ENCODE data around the gene DENND5A.
"Not testable (repeated sequence)": the region's sequence is repeated elsewhere in the genome, so short reads cannot be mapped to it uniquely, and the experiment has no call there.

Gene DENND5A

DNA sequence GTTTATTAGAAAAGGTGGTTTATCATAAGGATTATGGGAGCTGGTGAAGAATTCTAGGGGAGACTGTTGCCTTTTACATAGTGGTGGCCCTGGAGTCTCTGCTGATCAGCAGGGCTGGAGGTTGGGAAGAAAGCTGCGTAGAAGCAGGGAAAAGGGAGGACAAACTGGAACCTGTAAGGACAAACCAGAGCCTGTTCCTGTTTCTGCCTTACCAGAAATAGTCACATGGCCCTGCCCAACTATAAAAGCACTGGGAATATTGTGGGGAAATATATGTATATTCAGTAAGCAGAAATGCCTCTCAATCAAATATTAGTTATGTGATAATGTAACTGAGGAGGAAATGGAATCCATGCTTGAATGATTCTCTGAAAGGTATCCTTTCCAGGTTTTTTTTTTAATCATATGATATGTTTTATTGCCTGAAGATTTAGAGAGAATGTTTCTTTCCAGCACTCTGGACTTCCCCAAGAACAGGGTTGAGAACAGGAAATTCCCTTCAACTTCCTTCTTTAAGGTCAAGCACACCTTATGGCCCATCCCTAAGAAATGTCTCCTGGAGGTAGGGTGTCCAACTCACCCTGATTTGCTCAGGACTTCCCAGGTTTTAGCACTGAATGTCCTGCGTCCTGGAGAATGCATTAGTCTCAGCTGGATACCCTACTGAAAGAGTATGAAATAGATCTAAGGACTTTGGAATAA, 139.8 kb downstream of the DENND5A start:
- Mint-ChIP-seq H3K4me3 (no peak overlapping the region), H3K27me3 (peaks cover 4 to 21% of the 10 kb centered on the region in 2 donors), H3K27ac (no peak overlapping the region)

DNA sequence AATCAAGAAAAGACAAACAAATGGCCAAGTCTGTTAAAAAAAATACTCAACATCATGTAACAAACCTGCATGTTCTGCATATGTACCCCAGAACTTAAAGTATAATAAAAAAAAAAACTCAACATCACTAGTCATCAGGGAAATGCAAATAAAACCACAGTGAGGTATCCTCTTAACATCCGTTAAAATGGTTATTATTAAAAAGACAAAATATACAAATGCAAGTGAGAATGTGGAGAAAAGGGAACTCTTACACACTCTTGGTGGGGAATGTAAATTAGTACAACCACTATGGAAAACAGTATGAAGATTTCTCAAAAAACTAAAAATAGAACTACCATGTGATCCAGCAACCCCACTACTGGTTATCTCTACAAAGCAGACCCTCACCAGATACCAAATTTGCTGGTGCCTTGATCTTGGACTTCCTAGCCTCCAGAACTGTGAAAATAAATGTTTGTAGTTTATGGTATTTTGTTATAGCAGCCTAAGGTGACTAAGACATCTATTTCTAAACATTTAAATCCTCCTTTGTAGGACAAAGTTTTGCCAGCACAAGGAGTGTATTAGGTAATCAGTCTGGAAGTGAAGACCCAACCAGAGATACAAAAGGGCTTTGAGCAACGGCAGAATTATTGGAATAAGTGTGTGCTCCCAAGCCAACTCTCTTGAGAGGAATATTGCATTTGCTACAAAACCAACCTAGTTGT, 141.4 kb downstream of the DENND5A start:
- ATAC-seq (replicated peaks) (no peak), DNase-seq (no peak)
- Mint-ChIP-seq H3K36me3 (ENCODE audit: insufficient read depth) (no peaks in the 10 kb centered on the region), H3K4me3 (no peak overlapping the region), H3K27me3 (peaks cover 4 to 32% of the 10 kb centered on the region in 2 donors), H3K27ac (no peak overlapping the region), H3K4me1 (ENCODE audit: low read depth in 2 of 2) (no peaks in the 10 kb centered on the region), H3K9me3 (no peaks in the 10 kb centered on the region)

More for the DNA sequence above, 139.8 kb downstream of the DENND5A start:
- H3K9me3 Mint-ChIP-seq, result no peaks in the 10 kb centered on the region
- no peak for ATAC-seq (replicated peaks)
- no peak for DNase-seq
- H3K4me1 Mint-ChIP-seq (ENCODE audit: low read depth in 2 of 2), result no peaks in the 10 kb centered on the region
- H3K36me3 Mint-ChIP-seq (ENCODE audit: insufficient read depth), result no peaks in the 10 kb centered on the region

DNA sequence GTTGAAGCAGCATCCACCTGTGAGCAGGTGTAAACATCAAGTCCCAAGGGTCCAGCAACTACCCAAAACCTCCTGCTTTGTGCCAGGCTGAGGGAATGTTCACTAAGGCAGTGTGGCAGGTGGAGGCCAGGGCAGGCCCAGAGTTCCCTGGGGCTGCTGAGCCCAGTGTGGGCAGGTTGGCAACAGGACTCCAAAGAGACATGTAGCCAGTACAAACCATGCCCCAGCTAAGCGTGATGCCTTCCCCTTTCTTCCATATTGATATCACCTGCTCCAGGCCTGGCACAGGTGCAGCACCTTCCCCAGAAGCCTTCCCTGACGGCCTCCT, 143.7 kb downstream of the DENND5A start:
- H3K4me1 Mint-ChIP-seq (ENCODE audit: low read depth in 2 of 2), result no peaks in the 10 kb centered on the region
- DNase-seq (no peak), ATAC-seq (replicated peaks) (no peak)
- peak overlapping the region in 1 of 2 donors; percentile 16 for H3K27ac Mint-ChIP-seq
- no peaks in the 10 kb centered on the region for H3K36me3 Mint-ChIP-seq (ENCODE audit: insufficient read depth)
- no peaks in the 10 kb centered on the region for H3K9me3 Mint-ChIP-seq
- H3K4me3 Mint-ChIP-seq, result no peak overlapping the region
- peaks cover 8 to 32% of the 10 kb centered on the region in 2 donors for H3K27me3 Mint-ChIP-seq

DNA sequence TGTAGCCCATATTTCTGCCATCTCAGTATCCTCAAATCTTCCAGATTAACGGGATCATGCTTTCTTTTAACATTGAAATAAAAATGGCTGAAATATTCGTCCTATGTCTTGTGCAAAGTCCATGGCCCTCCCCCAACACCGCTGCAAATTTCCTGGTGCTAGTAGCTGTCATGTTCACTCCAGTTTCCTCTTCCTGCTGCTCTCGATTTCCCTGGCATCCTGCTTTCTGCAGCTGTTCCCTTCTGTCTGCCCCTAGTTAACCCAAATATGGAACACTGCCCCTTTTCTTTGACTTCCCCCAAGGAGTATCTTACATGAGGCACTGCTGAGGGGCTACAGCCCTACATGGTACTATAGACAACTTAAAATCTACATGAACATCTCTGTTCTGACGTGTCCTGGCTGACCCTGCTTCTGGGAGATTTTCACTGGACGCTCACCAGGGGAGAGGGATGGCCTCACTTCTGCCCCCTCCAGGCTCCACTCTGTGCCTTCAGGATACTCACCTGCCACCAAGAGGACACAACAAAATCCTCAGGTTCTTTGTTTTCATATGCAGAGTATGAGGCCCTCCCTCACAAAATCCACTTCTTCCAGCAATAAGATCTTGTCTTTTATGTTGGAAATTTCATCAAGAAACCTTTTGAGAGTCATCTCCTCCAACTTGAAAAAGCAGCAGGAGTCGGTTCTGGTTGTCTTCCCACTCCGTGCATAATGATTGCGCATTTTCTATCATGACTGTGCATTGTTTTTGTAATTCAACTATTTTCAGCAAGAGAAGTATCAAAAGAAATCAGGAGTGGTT, 144.3 kb downstream of the DENND5A start:
- H3K4me1 Mint-ChIP-seq (ENCODE audit: low read depth in 2 of 2), result no peaks in the 10 kb centered on the region
- DNase-seq (no peak), ATAC-seq (replicated peaks) (no peak)
- H3K36me3 Mint-ChIP-seq (ENCODE audit: insufficient read depth), result no peaks in the 10 kb centered on the region
- no peaks in the 10 kb centered on the region for H3K9me3 Mint-ChIP-seq
- H3K27me3 Mint-ChIP-seq, result peaks cover 8 to 34% of the 10 kb centered on the region in 2 donors
- no peak overlapping the region for H3K4me3 Mint-ChIP-seq
- no peak overlapping the region for H3K27ac Mint-ChIP-seq

DNA sequence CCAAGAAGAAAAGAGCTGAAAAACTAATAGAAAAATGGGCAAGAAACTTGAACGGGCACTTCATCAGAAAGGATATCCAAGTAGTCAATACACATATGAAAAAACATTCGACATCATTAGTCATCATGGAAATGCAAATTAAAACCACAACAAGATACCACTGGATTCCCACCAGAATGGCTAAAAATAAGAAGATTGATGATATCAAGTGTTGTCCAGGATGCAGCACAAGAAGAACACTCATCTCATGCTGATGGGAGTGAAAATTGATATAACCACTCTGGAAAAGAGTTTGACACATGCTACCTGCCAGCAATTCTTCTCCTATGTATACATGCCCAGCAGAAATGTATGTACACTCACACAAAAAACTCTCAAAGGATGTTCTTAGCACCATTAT, 146.9 kb downstream of the DENND5A start:
- no peak overlapping the region for H3K27ac Mint-ChIP-seq
- no peak overlapping the region for H3K4me3 Mint-ChIP-seq
- no peak for ATAC-seq (replicated peaks)
- no peaks in the 10 kb centered on the region for H3K4me1 Mint-ChIP-seq (ENCODE audit: low read depth in 2 of 2)
- H3K9me3 Mint-ChIP-seq, result no peaks in the 10 kb centered on the region
- DNase-seq, result no peak
- peaks cover 3% of the 10 kb centered on the region for H3K36me3 Mint-ChIP-seq (ENCODE audit: insufficient read depth)
- H3K27me3 Mint-ChIP-seq, result peaks cover 8 to 36% of the 10 kb centered on the region in 2 donors

DNA sequence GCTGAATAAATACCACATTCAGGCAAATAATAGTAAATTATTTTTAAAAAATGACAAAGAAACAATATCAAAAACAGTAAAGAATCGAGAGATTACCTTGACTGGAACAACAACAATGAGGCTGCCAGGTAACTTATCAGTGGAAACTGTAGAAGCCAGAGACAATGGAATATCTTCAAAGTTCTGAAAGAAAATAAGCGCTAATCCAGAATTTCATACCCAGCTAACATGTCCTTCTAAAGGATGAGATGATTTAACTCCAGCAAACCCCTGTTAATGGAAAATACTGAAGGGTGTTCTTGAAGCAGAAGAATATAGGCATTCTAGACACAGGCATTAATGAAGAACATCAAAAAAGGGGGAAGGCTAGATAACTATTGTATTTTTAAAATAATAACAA, 153.1 kb downstream of the DENND5A start:
- ATAC-seq (replicated peaks) (no peak), DNase-seq (no peak)
- Mint-ChIP-seq H3K36me3 (ENCODE audit: insufficient read depth) (peaks cover 3% of the 10 kb centered on the region), H3K4me3 (no peak overlapping the region), H3K27ac (no peak overlapping the region), H3K9me3 (peaks cover 2 to 7% of the 10 kb centered on the region in 2 donors), H3K4me1 (ENCODE audit: low read depth in 2 of 2) (no peaks in the 10 kb centered on the region), H3K27me3 (peaks cover 0 to 9% of the 10 kb centered on the region in 2 donors)

DNA sequence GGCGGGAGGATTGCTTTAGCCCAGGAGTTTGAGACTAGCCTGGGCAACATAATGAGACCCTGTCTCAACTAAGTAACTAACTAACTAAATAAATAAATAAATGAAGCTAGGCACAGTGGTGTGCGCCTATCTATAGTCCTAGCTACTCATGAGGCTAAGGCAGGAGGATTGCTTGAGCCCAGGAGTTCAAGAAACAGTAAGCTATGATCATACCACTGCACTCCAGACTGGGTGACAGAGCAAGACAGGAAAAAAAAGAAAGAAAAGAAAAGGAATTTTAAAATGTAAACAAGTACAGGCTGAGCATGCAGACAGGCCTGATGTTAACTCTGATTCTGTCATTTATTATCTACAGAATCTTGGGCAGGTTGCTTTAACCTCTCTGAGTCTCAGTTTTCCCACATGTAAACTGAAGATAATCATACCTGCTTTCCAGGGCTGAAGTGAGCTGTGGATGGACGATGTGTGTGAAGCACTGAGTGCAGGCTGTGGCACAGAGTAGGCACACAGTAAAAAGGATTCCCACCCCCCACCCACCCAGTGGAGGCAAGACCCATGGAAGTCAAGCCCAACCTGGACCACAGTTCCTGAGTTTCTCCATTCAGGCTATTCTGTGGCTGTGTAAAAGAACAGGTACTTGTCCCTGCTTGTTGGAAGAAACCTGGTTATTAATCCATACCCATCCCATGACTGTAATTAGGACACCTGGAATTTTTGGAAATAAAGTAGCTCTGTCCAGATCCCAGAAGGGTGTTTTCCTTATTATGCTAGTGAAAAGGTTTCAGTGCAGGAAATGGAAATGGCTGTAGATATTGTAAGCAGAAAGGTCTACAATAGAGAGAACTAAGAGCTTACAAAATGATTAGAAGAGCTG, 155.1 kb downstream of the DENND5A start:
- H3K4me1 Mint-ChIP-seq (ENCODE audit: low read depth in 2 of 2), result no peaks in the 10 kb centered on the region
- peaks cover 2 to 7% of the 10 kb centered on the region in 2 donors for H3K9me3 Mint-ChIP-seq
- ATAC-seq (replicated peaks) (no peak), DNase-seq (no peak)
- H3K36me3 Mint-ChIP-seq (ENCODE audit: insufficient read depth), result no peaks in the 10 kb centered on the region
- no peak overlapping the region for H3K27ac Mint-ChIP-seq
- H3K27me3 Mint-ChIP-seq, result no peaks in the 10 kb centered on the region
- H3K4me3 Mint-ChIP-seq, result no peak overlapping the region

DNA sequence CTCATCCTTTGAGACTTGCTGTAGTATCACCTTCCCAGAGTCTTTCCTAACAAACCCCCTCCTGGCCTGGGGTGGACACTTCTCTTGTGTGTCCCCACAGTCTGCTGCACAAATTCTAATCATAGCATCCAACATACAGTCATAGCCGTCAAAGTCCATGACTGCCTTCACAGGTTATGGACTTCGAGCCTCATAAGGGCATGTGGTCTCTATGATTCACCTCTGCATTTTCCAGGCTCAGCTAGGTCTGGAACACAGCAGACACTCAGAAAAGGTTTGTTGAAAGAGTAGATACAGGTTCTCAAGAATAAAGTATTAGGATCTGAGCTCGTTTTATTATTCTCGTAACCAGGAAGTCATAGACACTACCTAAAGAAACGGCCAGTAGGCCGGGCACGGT, 160.6 kb downstream of the DENND5A start:
- H3K4me1 Mint-ChIP-seq (ENCODE audit: low read depth in 2 of 2), result no peaks in the 10 kb centered on the region
- H3K27me3 Mint-ChIP-seq, result peaks cover 19 to 35% of the 10 kb centered on the region in 2 donors

DNA sequence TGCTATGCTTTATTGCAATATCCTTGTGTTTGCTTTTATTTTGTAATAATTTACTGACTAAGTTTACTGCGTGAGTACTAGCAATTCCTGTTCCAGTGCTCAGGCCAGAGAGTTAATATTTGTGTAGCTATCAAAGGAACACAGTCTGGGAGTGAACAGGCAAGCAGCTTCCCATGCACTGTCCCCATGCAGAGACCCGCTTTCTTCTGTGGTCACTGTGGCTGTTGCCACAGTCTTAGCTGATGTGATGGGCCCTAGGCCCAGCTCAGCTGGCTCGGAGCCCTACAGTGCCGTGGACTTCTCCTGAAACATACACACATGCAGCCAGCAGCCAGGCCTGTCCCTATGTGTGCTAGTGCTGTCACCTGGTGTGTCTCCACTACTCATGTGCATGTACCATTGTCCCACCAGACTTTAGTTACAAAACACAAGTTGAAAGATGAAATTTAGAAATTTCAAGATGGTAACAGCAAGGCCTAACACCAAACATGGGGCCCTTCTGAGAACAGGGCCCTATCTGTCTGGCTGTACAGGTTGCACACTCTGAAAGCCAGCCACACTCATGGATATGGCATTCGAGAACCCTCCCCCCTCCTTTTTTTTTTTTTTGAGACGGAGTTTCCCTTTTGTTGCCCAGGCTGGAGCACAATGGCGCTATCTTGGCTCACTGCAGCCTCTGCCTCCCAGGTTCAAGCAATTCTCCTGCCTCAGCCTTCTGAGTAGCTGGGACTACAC, 161.4 kb downstream of the DENND5A start:
- ATAC-seq (replicated peaks) (no peak), DNase-seq (no peak)
- no peaks in the 10 kb centered on the region for H3K9me3 Mint-ChIP-seq
- H3K27me3 Mint-ChIP-seq, result peaks cover 19 to 40% of the 10 kb centered on the region in 2 donors
- no peak overlapping the region for H3K4me3 Mint-ChIP-seq
- H3K27ac Mint-ChIP-seq, result no peak overlapping the region
- no peaks in the 10 kb centered on the region for H3K36me3 Mint-ChIP-seq (ENCODE audit: insufficient read depth)
- H3K4me1 Mint-ChIP-seq (ENCODE audit: low read depth in 2 of 2), result no peaks in the 10 kb centered on the region

More for the DNA sequence above, 160.6 kb downstream of the DENND5A start:
- no peak overlapping the region for H3K4me3 Mint-ChIP-seq
- H3K36me3 Mint-ChIP-seq (ENCODE audit: insufficient read depth), result no peaks in the 10 kb centered on the region
- no peaks in the 10 kb centered on the region for H3K9me3 Mint-ChIP-seq
- no peak for ATAC-seq (replicated peaks)
- DNase-seq, result no peak
- H3K27ac Mint-ChIP-seq, result no peak overlapping the region

DNA sequence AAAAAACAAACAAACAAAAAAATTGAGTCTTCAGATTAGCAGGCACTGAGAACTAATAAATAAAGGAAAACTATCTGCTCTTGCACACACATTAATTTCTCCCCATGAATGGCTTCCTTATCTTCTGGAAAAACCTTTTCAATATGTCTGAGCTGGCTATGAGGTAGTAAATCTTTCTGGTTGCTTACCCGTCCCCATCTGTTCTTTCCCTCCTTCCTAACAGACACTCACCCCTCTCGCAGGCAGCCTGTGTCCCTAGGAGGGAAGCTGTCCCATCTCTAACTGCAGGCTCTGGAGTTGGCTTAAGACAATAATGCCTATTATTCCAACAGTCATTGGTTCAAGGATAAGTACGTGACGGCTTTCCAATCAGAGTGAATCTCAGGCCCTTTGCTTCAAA, 165.5 kb downstream of the DENND5A start:
- DNase-seq, result no peak
- no peak for ATAC-seq (replicated peaks)
- no peaks in the 10 kb centered on the region for H3K36me3 Mint-ChIP-seq (ENCODE audit: insufficient read depth)
- no peak overlapping the region for H3K4me3 Mint-ChIP-seq
- H3K4me1 Mint-ChIP-seq (ENCODE audit: low read depth in 2 of 2), result no peaks in the 10 kb centered on the region
- H3K9me3 Mint-ChIP-seq, result no peaks in the 10 kb centered on the region
- no peak overlapping the region for H3K27ac Mint-ChIP-seq
- H3K27me3 Mint-ChIP-seq, result peaks cover 46 to 76% of the 10 kb centered on the region in 2 donors

DNA sequence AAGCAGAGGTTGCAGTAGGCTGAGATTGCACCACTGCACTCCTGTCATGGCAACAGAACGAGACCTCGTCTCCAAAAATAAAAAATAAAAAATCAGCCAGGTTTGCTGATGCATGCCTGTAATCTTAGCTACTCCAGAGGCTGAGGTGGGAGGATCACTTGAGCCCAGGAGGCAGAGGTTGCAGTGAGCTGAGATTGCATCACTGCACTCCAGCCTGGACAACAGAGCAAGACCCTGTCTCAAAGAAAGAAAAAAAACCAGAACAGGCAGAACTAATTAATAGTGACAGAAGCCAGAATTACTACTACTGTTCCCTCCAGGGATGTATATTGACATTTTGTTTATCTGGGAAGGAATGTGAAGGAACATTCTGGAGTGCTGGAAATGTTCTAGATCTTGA, 166.7 kb downstream of the DENND5A start:
- not testable (repeated sequence) for DNase-seq; H3K27ac Mint-ChIP-seq; H3K4me1 Mint-ChIP-seq (ENCODE audit: low read depth in 2 of 2); ATAC-seq (replicated peaks); H3K4me3 Mint-ChIP-seq; H3K36me3 Mint-ChIP-seq (ENCODE audit: insufficient read depth); H3K9me3 Mint-ChIP-seq
- peaks cover 53 to 82% of the 10 kb centered on the region in 2 donors for H3K27me3 Mint-ChIP-seq

DNA sequence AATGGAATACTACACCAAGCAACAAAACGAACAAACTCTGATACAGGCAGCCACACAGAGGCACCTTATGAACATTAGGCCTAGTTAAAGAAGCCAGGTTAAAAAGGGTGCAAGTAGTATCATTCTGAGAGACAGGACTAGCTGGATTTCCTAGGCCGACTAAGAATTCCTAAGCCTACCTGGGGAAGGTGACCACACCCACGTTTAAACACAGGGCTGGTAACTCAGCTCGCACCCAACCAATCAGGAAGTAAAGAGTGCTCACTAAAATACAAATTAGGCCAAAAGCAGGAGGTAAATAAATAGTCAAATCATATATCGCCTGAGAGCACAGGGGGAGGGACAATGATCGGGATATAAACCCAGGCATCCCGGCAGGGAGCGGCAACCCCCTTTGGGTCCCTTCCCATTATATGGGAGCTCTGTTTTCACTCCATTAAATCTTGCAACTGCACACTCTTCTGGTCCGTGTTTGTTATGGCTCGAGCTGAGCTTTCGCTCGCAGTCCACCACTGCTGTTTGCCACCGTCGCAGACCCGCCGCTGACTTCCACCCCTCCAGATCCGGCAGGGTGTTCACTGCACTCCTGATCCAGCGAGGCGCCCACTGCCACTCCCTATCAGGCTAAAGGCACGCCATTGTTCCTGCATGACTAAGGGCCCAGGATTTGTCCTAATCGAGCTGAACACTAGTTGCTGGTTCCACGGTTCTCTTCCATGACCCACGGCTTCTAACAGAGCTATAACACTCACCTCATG, 167.8 kb downstream of the DENND5A start:
- H3K9me3 Mint-ChIP-seq; ATAC-seq (replicated peaks): not testable (repeated sequence)

More for the DNA sequence above, 167.8 kb downstream of the DENND5A start:
- H3K36me3 Mint-ChIP-seq (ENCODE audit: insufficient read depth); H3K27ac Mint-ChIP-seq; DNase-seq; H3K4me3 Mint-ChIP-seq; H3K4me1 Mint-ChIP-seq (ENCODE audit: low read depth in 2 of 2): not testable (repeated sequence)
- peaks cover 64 to 92% of the 10 kb centered on the region in 2 donors for H3K27me3 Mint-ChIP-seq
